NOMO-1 treated with dmso at 0.1 percent for 144 hours (cell line): ENCODE results near the gene GFRAL.

ENCODE experiments used
- DNase-seq: peaks from one replicate; lab custom pipeline; 2025; ENCODE audit not compliant: unreplicated experiment; lab: John Stamatoyannopoulos, UW

GFRAL gene

DNA sequence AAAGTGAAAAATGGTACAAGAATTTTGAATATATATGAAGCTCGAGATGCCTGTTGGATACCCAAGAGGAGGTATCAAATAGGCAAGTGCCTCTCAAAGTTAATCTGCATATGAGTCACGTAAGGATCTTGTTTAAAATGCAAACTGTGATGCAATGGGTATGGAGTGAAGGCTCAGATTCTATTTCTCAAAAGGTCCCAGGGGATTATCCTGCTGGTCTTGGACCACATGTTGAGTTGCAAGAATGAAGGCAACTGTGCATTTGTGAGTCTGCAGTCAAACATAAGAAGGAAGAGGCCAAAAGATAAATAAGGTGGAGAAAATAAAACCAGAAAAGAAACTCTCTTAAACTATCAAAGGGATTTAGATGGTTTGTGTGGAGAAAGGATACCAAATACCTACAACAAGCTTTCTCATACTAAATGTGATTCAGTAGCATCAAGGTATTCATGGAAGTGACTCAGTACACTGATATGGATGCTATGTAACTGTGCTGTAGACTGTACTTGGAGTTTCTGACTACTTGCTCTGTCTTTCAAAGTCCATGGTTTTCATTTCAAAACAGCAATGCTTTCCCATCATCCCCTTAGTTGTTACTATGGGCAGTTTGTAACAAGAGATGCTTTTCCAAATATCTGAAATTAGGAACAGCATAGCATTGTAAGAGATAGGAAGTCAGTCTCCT, 106.3 kb downstream of the GFRAL start:
- DNase-seq: no peak

DNA sequence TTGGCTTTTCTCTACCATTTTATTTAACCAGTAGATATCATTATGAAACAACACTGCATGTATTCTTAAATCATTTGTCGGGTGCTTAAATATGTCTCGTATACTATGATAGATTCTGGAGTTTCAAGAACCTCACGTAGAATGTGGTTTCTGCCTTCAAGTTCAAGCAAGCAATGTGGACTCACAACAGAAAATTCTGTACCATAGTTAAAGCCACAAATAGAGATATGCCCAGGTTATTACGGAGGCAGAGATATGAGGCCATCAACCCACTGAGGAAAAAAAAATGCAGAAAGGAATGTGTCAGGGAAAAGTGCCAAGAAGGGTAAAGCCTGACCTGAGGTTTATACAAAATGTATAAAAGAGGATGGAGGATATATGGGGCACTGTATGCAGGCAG, 109.9 kb downstream of the GFRAL start:
- DNase-seq: no peak

DNA sequence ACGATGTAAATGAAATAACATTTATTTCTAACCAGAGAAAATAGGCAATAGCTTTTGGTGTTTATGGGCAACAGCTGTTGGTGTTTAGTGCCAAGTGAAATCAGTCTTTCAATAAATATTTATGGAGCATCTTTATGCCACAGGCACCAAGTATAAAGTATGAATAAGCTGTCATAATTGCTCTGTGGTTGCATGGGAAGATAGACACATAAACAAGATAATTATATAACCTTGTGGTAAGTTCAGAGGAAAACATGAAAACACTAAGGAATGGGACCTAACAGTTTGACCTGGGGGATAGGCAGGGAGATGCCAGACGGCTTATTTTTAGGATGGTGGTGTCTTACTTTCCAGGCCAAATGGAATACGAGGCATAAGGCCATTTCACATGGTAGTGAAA, 110.9 kb downstream of the GFRAL start:
- no peak for DNase-seq

DNA sequence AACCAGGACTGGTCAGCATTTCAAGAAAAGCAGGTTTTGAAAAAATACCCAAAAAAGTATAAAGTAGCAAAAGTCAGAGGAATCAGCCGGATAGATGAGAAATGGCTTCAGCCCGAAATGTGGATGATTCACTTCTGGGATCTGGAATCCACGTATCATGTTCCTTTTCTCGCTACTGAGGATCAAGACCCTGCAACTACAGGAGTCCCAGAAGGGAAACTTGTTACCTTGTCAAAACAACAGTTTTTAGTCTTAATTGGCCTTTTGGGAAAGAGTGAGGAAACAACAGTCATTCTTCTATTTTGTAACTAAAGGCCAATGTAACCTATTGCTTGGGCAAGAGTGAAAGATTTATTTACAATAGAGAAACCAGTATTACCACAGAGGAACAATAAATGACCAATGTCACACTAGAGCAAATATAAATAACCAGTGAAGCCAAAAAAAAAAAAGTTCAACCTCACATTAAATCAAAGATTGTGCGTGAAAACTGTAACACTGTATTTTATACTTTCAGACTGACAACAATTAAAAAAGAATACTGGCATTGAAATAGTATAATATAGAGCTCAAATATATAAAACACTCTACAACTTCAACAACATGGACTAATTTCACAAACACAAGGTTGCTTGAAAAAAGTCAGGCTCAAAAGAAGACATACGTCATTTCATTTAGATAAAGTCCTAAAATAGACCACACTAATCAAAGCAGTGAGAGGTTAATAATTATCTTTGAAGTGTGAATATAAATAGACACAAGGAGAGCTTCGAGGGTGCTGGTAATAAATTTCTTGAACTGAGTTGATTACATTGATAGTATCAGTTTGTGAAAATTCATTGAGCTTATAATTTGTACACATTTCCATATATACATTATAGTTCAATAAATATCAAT, 116.2 kb downstream of the GFRAL start:
- DNase-seq: no peak

DNA sequence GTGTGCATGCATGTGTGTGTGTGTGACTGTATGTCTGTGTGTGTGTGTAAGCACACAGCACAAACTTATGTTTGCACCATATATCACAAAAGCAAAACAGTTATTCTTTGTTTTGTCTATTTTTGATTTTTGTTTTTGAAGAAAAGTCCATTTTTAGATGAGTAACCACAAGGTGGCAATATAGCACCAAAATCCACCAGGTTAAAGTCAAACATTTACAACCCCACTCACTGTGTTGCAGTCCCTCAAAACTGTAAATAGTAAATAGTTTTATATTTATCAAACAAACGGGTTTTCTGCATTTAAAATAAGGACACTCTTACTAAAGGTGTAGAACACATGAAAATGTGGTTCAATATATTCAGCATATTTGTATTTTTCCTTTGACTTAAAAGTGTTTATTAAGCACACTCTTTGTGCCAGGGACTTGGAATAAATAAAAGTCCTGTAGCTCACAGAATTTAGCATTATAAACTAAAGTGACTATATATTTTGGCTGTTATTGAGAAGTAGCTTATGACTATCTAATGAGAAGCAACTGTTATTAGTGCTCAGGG, 118.5 kb downstream of the GFRAL start:
- no peak for DNase-seq

DNA sequence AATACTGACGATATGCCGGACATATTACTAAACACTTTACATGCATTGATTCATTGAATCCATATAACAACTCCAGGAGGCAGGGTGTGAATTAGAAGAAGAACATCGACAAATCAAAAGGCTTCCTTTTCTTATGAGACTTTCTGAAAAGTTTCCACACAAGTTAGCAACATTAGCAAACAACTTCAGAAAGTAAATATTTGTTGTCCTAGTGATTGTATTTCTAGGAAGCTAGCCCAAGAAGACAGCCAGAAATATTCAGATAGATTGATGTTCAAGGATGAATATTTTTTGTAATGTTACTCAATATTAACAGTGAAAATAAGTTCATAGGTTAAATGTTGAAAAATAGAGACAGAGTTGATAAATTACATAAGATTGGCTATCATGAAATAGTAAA, 120.6 kb downstream of the GFRAL start:
- no peak for DNase-seq

DNA sequence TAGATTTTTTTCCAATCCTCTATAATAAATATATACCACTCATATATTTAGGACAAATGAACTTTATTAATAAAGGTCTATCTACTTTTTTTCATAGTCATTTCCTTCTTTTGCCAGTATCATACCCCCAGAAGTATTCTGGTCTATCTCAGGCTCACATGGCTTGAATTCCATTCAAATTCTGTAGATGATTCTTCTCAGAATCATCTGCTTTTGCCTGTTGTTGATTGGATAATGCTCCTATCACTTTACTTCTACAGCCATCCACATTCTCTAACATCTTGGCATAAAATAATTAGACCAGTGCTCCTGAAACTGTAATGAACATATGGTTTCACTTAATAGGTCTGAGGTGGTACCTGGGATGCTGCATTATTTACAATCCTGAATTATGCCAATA, 121.2 kb downstream of the GFRAL start:
- DNase-seq: no peak

DNA sequence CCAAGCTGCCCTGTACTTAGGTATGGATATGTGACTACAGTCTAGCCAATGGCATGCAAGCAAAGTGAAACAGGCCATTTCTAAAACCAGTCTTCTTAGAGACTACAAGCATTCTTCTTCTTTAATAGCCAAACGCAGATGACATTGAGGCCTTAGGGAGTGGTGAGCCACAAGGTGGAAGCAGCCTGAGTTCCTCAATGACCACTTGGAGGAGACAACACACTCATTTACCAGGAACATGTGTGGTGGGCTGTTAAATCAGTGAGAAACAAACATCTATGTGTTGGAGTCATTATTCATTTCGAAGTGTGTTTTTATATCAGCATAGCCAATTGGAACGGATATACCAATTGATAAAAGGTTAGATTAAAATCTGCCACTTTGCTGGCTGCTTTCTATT, 122.0 kb downstream of the GFRAL start:
- no peak for DNase-seq

DNA sequence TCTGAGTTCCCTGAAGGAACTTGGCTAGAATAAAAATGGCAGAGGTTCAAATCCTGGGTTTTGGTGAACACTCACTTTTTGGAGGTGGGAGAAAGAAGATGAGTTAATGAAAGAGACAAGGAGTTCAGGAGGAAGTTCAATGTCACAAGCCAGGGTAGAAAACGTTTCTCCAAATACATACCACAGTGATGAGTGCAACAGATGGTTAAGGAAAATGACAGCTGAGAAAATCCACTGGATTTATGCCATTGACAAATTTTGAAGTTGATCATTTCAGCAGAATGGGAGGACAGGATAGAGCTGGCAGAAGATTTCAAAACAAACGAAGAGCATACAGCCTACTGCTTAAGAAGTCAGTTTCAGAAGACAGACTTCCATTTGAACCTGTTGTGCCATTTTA, 122.7 kb downstream of the GFRAL start:
- DNase-seq: no peak
